ENCODE measurements around the gene CDH22. TPM values are rescaled to one million over a fixed set of nuclear protein-coding genes. Genes with fewer than 3 reads are reported as not detected.

CDH22 gene
- total and polyA plus RNA-seq, 4 experiments from 2014 or later = not detected

- no peak overlapping the region for H3K4me3 Mint-ChIP-seq
- Histone ChIP-seq H3K4me3 (ENCODE audit: low read length in 2 of 2) (no peak overlapping the region), H3K27me3 (ENCODE audit: insufficient read depth, low read length) (peaks cover 3% of the 10 kb centered on the region), H3K9me3 (ENCODE audit: control insufficient read depth in 1 of 2, low read length in 2 of 2) (no peaks in the 10 kb centered on the region), H3K4me1 (ENCODE audit: insufficient read depth, low read length) (no peaks in the 10 kb centered on the region), H3K36me3 (ENCODE audit: insufficient read depth, low read length) (no peaks in the 10 kb centered on the region), H3K27ac (ENCODE audit: low read depth, low read length) (no peak overlapping the region)
- ChIA-PET CTCF (ENCODE audit: partially characterized antibody) (interaction anchor here (1.6 kb wide), 2 partner anchors 14 to 17 kb away, joined by 3 to 5 read pairs; no protein-coding TSS in a partner anchor), POLR2A (ENCODE audit: partially characterized antibody) (no interaction called here)
- H3K9me3 Mint-ChIP-seq = peaks cover 0 to 2% (median 0%) of the 10 kb centered on the region in 8 donors
- no peak overlapping the region for H3K27ac Mint-ChIP-seq
- intact Hi-C loops (cut with micrococcal nuclease) = no loop called here
- no peak for DNase-seq
- H3K4me1 Mint-ChIP-seq = no peaks in the 10 kb centered on the region
- H3K36me3 Mint-ChIP-seq = no peaks in the 10 kb centered on the region
- H3K27me3 Mint-ChIP-seq = peaks cover 12 to 52% of the 10 kb centered on the region in 2 donors
Observed at GRCh38 chr20:46158476-46158987, 149.8 kb downstream of the CDH22 start.

DNA sequence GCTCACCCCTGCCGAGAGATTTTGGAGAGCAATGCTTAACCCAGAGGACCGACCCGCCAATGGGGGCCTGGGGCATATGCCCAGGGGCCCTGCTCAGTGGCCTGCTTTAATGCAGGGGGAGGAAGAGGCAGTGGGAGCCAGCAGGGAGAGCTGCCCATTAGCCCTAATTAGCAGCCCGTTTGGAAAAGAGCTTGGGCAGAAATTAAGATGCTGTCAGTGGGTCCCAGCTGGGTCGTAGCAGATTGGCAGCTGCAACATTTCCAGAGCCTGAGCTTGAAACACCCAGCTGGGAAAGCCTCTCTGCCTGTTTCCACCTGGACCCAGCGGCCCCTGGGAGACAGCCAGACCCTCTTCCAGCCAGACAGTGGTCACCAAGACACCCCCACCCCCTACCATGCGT, 150.7 kb downstream of the CDH22 start:
- ChIA-PET POLR2A (ENCODE audit: partially characterized antibody) (no interaction called here), CTCF (ENCODE audit: partially characterized antibody) (interaction anchor here (1.1 to 1.6 kb wide), 3 partner anchors 15 to 25 kb away, joined by 3 to 5 read pairs (median 3); no protein-coding TSS in a partner anchor)
- H3K27ac Mint-ChIP-seq = no peak overlapping the region

GRCh38 chr20:46157076-46157592, 151.2 kb downstream of the CDH22 start:
- Histone ChIP-seq H3K4me1 (ENCODE audit: insufficient read depth, low read length) (no peaks in the 10 kb centered on the region), H3K36me3 (ENCODE audit: insufficient read depth, low read length) (no peaks in the 10 kb centered on the region), H3K27ac (ENCODE audit: low read depth, low read length) (no peak overlapping the region), H3K27me3 (ENCODE audit: insufficient read depth, low read length) (peaks cover 3% of the 10 kb centered on the region), H3K9me3 (ENCODE audit: control insufficient read depth in 1 of 2, low read length in 2 of 2) (no peaks in the 10 kb centered on the region), H3K4me3 (ENCODE audit: low read length in 2 of 2) (no peak overlapping the region)
- peaks cover 7 to 46% of the 10 kb centered on the region in 2 donors for H3K27me3 Mint-ChIP-seq
- peaks cover 0 to 2% (median 0%) of the 10 kb centered on the region in 8 donors for H3K9me3 Mint-ChIP-seq
- no peak overlapping the region for H3K27ac Mint-ChIP-seq
- no peak overlapping the region for H3K4me3 Mint-ChIP-seq
- ChIA-PET CTCF (ENCODE audit: partially characterized antibody) (interaction anchor here (0.8 to 1.6 kb wide), 4 partner anchors 9 to 25 kb away, joined by 3 to 5 read pairs (median 3); no protein-coding TSS in a partner anchor), POLR2A (ENCODE audit: partially characterized antibody) (no interaction called here)
- no peak for DNase-seq
- no peaks in the 10 kb centered on the region for H3K4me1 Mint-ChIP-seq
- intact Hi-C loops (cut with micrococcal nuclease) = no loop called here
- H3K36me3 Mint-ChIP-seq = no peaks in the 10 kb centered on the region

More for the DNA sequence above, 150.7 kb downstream of the CDH22 start:
- no peak overlapping the region for H3K4me3 ChIP-seq (ENCODE audit: low read length in 2 of 2)
- no peaks in the 10 kb centered on the region for H3K36me3 ChIP-seq (ENCODE audit: insufficient read depth, low read length)
- intact Hi-C loops (cut with micrococcal nuclease) = no loop called here
- H3K4me1 Mint-ChIP-seq = no peaks in the 10 kb centered on the region
- H3K9me3 ChIP-seq (ENCODE audit: control insufficient read depth in 1 of 2, low read length in 2 of 2) = no peaks in the 10 kb centered on the region
- peaks cover 0 to 2% (median 0%) of the 10 kb centered on the region in 8 donors for H3K9me3 Mint-ChIP-seq
- no peak overlapping the region for H3K4me3 Mint-ChIP-seq
- no peaks in the 10 kb centered on the region for H3K4me1 ChIP-seq (ENCODE audit: insufficient read depth, low read length)
- H3K27me3 Mint-ChIP-seq = peaks cover 8 to 50% of the 10 kb centered on the region in 2 donors
- no peaks in the 10 kb centered on the region for H3K36me3 Mint-ChIP-seq
- no peak for DNase-seq
- peaks cover 3% of the 10 kb centered on the region for H3K27me3 ChIP-seq (ENCODE audit: insufficient read depth, low read length)
- H3K27ac ChIP-seq (ENCODE audit: low read depth, low read length) = no peak overlapping the region

GRCh38 chr20:46156065-46156464, 152.2 kb downstream of the CDH22 start:
- POLR2A ChIA-PET (ENCODE audit: partially characterized antibody) = no interaction called here
- intact Hi-C loops (cut with micrococcal nuclease) = no loop called here
- Histone ChIP-seq H3K9me3 (ENCODE audit: control insufficient read depth in 1 of 2, low read length in 2 of 2) (no peaks in the 10 kb centered on the region), H3K27me3 (ENCODE audit: insufficient read depth, low read length) (peaks cover 3% of the 10 kb centered on the region), H3K36me3 (ENCODE audit: insufficient read depth, low read length) (no peaks in the 10 kb centered on the region), H3K4me1 (ENCODE audit: insufficient read depth, low read length) (no peaks in the 10 kb centered on the region), H3K4me3 (ENCODE audit: low read length in 2 of 2) (no peak overlapping the region), H3K27ac (ENCODE audit: low read depth, low read length) (no peak overlapping the region)
- Mint-ChIP-seq H3K27me3 (peaks cover 7 to 37% of the 10 kb centered on the region in 2 donors), H3K4me1 (no peaks in the 10 kb centered on the region), H3K4me3 (no peak overlapping the region), H3K27ac (no peak overlapping the region), H3K36me3 (no peaks in the 10 kb centered on the region), H3K9me3 (peaks cover 0 to 2% (median 0%) of the 10 kb centered on the region in 8 donors)
- DNase-seq = no peak
- CTCF ChIA-PET (ENCODE audit: partially characterized antibody) = interaction anchor here (0.8 kb wide), 2 partner anchors 10 to 19 kb away, joined by 3 read pairs; no protein-coding TSS in a partner anchor

DNA sequence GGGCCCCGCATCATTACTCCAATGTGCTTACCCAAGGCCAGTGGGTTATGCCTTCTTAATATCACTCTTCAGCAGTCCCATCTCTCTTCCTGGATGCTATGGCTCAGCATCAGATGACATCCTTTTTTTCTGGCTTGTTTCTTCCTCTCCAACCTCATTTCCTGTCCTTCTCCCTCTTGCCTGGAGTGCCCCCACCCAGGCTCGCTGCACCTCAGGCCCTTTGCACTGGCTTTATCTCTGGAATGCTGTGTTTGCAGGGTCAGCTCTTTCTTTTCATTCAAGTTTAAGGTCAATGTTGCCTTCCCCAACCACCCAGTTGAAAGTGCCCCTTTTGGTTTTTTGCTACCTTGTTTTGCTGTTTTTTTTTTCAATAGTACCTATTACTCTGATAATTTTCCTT, 153.5 kb downstream of the CDH22 start:
- no peaks in the 10 kb centered on the region for H3K4me1 ChIP-seq (ENCODE audit: insufficient read depth, low read length)
- no peaks in the 10 kb centered on the region for H3K9me3 ChIP-seq (ENCODE audit: control insufficient read depth in 1 of 2, low read length in 2 of 2)
- intact Hi-C loops (cut with micrococcal nuclease) = no loop called here
- DNase-seq = no peak
- peaks cover 4 to 34% of the 10 kb centered on the region in 2 donors for H3K27me3 Mint-ChIP-seq
- CTCF ChIA-PET (ENCODE audit: partially characterized antibody) = no interaction called here
- H3K36me3 ChIP-seq (ENCODE audit: insufficient read depth, low read length) = no peaks in the 10 kb centered on the region
- H3K4me3 ChIP-seq (ENCODE audit: low read length in 2 of 2) = no peak overlapping the region
- no peak overlapping the region for H3K4me3 Mint-ChIP-seq
- no peaks in the 10 kb centered on the region for H3K4me1 Mint-ChIP-seq
- H3K27ac ChIP-seq (ENCODE audit: low read depth, low read length) = no peak overlapping the region
- peak overlapping the region in 2 of 7 donors; percentile 23 to 37 for H3K27ac Mint-ChIP-seq
- peaks cover 3% of the 10 kb centered on the region for H3K27me3 ChIP-seq (ENCODE audit: insufficient read depth, low read length)
- H3K36me3 Mint-ChIP-seq = no peaks in the 10 kb centered on the region
- POLR2A ChIA-PET (ENCODE audit: partially characterized antibody) = no interaction called here
- no peaks in the 10 kb centered on the region for H3K9me3 Mint-ChIP-seq

DNA sequence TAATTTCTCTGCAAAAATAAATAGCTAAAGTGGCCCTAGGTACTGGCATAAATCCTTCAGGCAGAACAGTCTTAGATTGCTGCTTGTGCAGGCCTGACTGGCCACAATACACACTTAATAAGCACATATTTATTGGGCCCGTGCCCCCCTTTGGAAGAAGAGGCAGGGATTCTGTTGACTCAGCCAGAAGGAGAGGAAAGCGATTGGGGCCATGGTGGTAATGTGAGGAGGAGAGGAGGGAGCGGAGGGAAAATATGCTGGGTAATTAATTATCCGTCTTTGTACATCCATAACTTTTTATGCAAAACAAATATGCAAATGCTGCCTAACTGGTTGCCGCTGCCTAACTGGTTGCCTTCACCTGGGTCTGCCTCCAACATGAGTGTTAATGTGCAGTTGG, 154.0 kb downstream of the CDH22 start:
- H3K9me3 ChIP-seq (ENCODE audit: control insufficient read depth in 1 of 2, low read length in 2 of 2) = no peaks in the 10 kb centered on the region
- no peak overlapping the region for H3K27ac ChIP-seq (ENCODE audit: low read depth, low read length)
- DNase-seq = no peak
- POLR2A ChIA-PET (ENCODE audit: partially characterized antibody) = no interaction called here
- CTCF ChIA-PET (ENCODE audit: partially characterized antibody) = no interaction called here
- Mint-ChIP-seq H3K36me3 (no peaks in the 10 kb centered on the region), H3K27ac (peak overlapping the region in 1 of 7 donors; percentile 23), H3K4me3 (no peak overlapping the region), H3K27me3 (peaks cover 3 to 29% of the 10 kb centered on the region in 2 donors), H3K9me3 (no peaks in the 10 kb centered on the region), H3K4me1 (no peaks in the 10 kb centered on the region)
- intact Hi-C loops (cut with micrococcal nuclease) = no loop called here
- peaks cover 3% of the 10 kb centered on the region for H3K27me3 ChIP-seq (ENCODE audit: insufficient read depth, low read length)
- H3K36me3 ChIP-seq (ENCODE audit: insufficient read depth, low read length) = no peaks in the 10 kb centered on the region
- no peak overlapping the region for H3K4me3 ChIP-seq (ENCODE audit: low read length in 2 of 2)
- H3K4me1 ChIP-seq (ENCODE audit: insufficient read depth, low read length) = no peaks in the 10 kb centered on the region

DNA sequence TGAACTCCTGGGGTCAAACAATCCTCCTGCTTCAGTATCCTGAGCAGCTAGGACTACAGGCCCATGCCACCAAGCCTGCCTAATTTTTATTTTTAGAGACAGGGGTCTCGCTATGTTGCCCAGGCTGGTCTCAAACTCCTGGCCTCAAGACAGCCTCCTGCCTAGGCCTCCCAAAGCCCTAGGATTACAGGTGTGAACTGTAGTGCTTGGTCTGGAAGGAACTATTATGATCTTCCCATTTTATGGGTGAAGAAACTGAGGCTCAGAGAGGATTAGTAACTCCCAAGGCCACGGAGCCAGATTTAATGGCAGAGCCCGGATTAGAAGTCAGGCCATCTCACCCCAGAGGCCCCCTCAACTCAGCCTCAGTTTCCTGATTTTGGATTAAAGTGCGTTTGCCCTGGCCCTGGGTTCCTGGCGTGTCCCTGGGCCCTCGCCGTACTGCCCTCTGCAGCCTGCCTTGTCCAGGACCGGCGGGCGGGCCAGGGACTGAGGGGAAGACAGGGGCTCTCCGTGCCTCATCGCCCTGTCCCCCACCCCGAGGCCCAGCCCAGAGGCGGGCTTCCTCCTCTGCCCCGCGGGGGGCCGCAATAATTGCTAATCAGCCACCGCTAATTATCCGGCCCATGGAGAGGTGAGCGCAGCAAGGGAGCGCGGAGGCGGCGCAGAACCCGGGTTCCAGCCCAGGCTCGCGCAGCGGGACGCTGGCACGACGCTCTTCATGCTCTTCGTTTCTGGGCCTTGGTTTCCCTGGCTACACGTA, 155.3 kb downstream of the CDH22 start:
- Mint-ChIP-seq H3K27ac (no peak overlapping the region), H3K27me3 (peaks cover 0 to 26% of the 10 kb centered on the region in 2 donors), H3K36me3 (no peaks in the 10 kb centered on the region), H3K4me3 (no peak overlapping the region), H3K9me3 (no peaks in the 10 kb centered on the region), H3K4me1 (no peaks in the 10 kb centered on the region)
- no peak for DNase-seq
- H3K27me3 ChIP-seq (ENCODE audit: insufficient read depth, low read length) = no peaks in the 10 kb centered on the region
- intact Hi-C loops (cut with micrococcal nuclease) = no loop called here
- no peaks in the 10 kb centered on the region for H3K9me3 ChIP-seq (ENCODE audit: control insufficient read depth in 1 of 2, low read length in 2 of 2)
- no peaks in the 10 kb centered on the region for H3K4me1 ChIP-seq (ENCODE audit: insufficient read depth, low read length)
- ChIA-PET POLR2A (ENCODE audit: partially characterized antibody) (no interaction called here), CTCF (ENCODE audit: partially characterized antibody) (interaction anchor here (1.3 kb wide), 1 partner anchor 13 kb away, joined by 3 read pairs; no protein-coding TSS in a partner anchor)
- H3K4me3 ChIP-seq (ENCODE audit: low read length in 2 of 2) = no peak overlapping the region
- H3K27ac ChIP-seq (ENCODE audit: low read depth, low read length) = no peak overlapping the region
- no peaks in the 10 kb centered on the region for H3K36me3 ChIP-seq (ENCODE audit: insufficient read depth, low read length)
